Measurements from ENCODE around the gene BIK.
"Not testable (repeated sequence)": the region's sequence is repeated elsewhere in the genome, so short reads cannot be mapped to it uniquely, and the experiment has no call there.

The BIK gene

GRCh38 chr22:43090130-43090789, 20.3 kb upstream of the BIK start:
- Histone ChIP-seq H3K9ac (ENCODE audit: low read length) (no peak overlapping the region), H3K4me3 (ENCODE audit: low read length) (no peak overlapping the region), H3K27me3 (ENCODE audit: control insufficient read depth, insufficient read depth, low read length) (no peaks in the 10 kb centered on the region), H3K36me3 (ENCODE audit: control insufficient read depth, insufficient read depth, low read length) (no peaks in the 10 kb centered on the region), H3K9me3 (ENCODE audit: control insufficient read depth, low read length) (no peaks in the 10 kb centered on the region), H3K4me1 (ENCODE audit: control insufficient read depth, insufficient read depth, low read length) (no peaks in the 10 kb centered on the region)

DNA sequence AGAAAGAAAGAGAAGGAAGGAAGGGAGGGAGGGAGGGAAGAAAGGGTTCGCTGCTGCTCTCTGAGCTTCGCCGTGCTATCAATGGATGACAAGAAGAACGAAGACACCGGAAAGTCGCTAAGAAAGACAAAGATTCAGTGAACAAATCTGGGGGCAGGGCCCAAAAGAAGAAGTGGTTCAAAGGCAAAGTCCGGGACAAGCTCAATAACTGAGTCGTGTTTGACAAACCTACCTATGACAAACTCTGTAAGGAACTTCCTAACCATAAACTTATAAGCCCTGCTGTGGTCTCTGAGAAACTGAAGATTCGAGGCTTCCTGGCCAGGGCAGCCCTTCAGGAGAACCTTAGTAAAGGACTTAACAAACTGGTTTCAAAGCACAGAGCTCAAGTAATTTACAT, 18.5 kb upstream of the BIK start:
- Histone ChIP-seq H3K36me3 (ENCODE audit: control insufficient read depth, insufficient read depth, low read length) (no peaks in the 10 kb centered on the region), H3K4me1 (ENCODE audit: control insufficient read depth, insufficient read depth, low read length) (no peaks in the 10 kb centered on the region), H3K27me3 (ENCODE audit: control insufficient read depth, insufficient read depth, low read length) (no peaks in the 10 kb centered on the region), H3K9me3 (ENCODE audit: control insufficient read depth, low read length) (no peaks in the 10 kb centered on the region), H3K4me3 (ENCODE audit: low read length) (no peak overlapping the region), H3K9ac (ENCODE audit: low read length) (no peak overlapping the region)

- no peaks in the 10 kb centered on the region for H3K27me3 ChIP-seq (ENCODE audit: control insufficient read depth, insufficient read depth, low read length)
Measured at GRCh38 chr22:43094085-43094484, 16.5 kb upstream of the BIK start.

DNA sequence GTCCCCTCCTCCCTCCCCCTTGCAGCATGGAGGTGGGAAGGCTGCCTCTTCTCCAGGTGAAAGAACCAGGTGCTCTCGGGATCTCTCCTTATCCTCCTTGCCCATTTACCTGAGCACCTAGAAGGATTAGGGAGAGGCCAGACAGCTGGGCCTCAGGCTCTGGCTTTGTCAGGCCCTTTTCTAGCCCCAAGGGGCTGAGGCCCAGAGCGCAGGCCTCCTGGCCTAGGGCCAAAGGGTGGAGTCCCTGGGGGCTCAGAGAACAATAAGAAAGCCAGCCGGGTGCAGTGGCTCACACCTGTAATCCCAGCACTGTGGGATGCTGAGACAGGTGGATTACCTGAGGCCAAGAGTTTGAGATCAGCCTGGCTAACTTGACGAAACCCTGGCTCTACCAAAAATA, 16.0 kb upstream of the BIK start:
- no peaks in the 10 kb centered on the region for H3K4me1 ChIP-seq (ENCODE audit: control insufficient read depth, insufficient read depth, low read length)
- H3K4me3 ChIP-seq (ENCODE audit: low read length) = no peak overlapping the region
- no peaks in the 10 kb centered on the region for H3K27me3 ChIP-seq (ENCODE audit: control insufficient read depth, insufficient read depth, low read length)
- H3K9me3 ChIP-seq (ENCODE audit: control insufficient read depth, low read length) = no peaks in the 10 kb centered on the region
- no peaks in the 10 kb centered on the region for H3K36me3 ChIP-seq (ENCODE audit: control insufficient read depth, insufficient read depth, low read length)
- H3K9ac ChIP-seq (ENCODE audit: low read length) = no peak overlapping the region

More at GRCh38 chr22:43094085-43094484, 16.5 kb upstream of the BIK start:
- Histone ChIP-seq H3K9ac (ENCODE audit: low read length) (no peak overlapping the region), H3K9me3 (ENCODE audit: control insufficient read depth, low read length) (no peaks in the 10 kb centered on the region), H3K36me3 (ENCODE audit: control insufficient read depth, insufficient read depth, low read length) (no peaks in the 10 kb centered on the region), H3K4me1 (ENCODE audit: control insufficient read depth, insufficient read depth, low read length) (no peaks in the 10 kb centered on the region), H3K4me3 (ENCODE audit: low read length) (no peak overlapping the region)

GRCh38 chr22:43096420-43096819, 14.1 kb upstream of the BIK start:
- Histone ChIP-seq H3K36me3 (ENCODE audit: control insufficient read depth, insufficient read depth, low read length) (no peaks in the 10 kb centered on the region), H3K27me3 (ENCODE audit: control insufficient read depth, insufficient read depth, low read length) (no peaks in the 10 kb centered on the region), H3K9ac (ENCODE audit: low read length) (no peak overlapping the region)

DNA sequence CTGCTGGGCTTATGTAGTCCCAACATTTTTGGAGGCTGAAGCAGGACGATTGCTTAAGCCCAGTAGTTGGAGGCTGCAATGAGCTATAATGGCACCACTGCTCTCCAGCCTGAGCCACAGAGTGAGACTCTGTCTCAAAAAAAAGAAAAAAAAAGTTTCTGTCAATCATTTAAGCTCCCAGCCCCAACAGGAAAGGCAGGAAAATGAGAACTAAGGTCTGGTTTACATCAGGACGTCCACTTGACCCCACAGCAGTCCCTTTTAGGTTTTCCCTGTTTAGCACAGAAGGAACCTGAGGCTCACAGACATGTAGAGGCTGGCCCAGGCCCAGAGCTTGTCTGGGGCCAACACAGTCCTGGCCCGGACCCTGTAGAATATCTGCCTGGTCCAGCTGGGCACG, 12.2 kb upstream of the BIK start:
- Histone ChIP-seq H3K4me3 (ENCODE audit: low read length) (no peak overlapping the region), H3K9me3 (ENCODE audit: control insufficient read depth, low read length) (no peaks in the 10 kb centered on the region), H3K36me3 (ENCODE audit: control insufficient read depth, insufficient read depth, low read length) (no peaks in the 10 kb centered on the region), H3K9ac (ENCODE audit: low read length) (no peak overlapping the region), H3K4me1 (ENCODE audit: control insufficient read depth, insufficient read depth, low read length) (peaks cover 4% of the 10 kb centered on the region), H3K27me3 (ENCODE audit: control insufficient read depth, insufficient read depth, low read length) (no peaks in the 10 kb centered on the region)

More at GRCh38 chr22:43096420-43096819, 14.1 kb upstream of the BIK start:
- no peak overlapping the region for H3K4me3 ChIP-seq (ENCODE audit: low read length)
- peaks cover 4% of the 10 kb centered on the region for H3K4me1 ChIP-seq (ENCODE audit: control insufficient read depth, insufficient read depth, low read length)
- no peaks in the 10 kb centered on the region for H3K9me3 ChIP-seq (ENCODE audit: control insufficient read depth, low read length)

GRCh38 chr22:43099095-43099494, 11.5 kb upstream of the BIK start:
- Histone ChIP-seq H3K9ac (ENCODE audit: low read length) (no peak overlapping the region), H3K36me3 (ENCODE audit: control insufficient read depth, insufficient read depth, low read length) (no peaks in the 10 kb centered on the region), H3K27me3 (ENCODE audit: control insufficient read depth, insufficient read depth, low read length) (no peaks in the 10 kb centered on the region), H3K4me1 (ENCODE audit: control insufficient read depth, insufficient read depth, low read length) (peaks cover 9% of the 10 kb centered on the region), H3K4me3 (ENCODE audit: low read length) (no peak overlapping the region), H3K9me3 (ENCODE audit: control insufficient read depth, low read length) (no peaks in the 10 kb centered on the region)

DNA sequence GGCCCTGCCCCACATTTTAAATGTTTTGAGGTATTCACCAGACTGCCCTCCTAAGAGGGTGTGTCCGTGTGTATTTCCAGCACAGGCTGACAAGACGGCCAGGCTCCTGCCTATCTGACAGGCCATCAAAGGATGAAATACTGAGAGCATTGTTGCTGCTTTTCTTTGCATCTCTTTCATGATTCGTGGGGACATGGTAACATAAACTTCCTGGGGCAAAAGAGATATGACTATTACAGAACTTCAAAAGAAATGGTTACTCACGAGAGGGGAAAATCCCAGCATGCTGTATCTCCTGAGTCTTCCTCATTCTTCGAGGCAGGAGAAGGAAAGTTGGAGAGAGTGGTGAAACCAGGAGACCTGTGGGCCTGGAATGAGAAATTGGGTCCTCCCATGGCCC, 10.3 kb upstream of the BIK start:
- H3K9ac ChIP-seq (ENCODE audit: low read length) = no peak overlapping the region
- H3K4me3 ChIP-seq (ENCODE audit: low read length) = no peak overlapping the region
- no peaks in the 10 kb centered on the region for H3K36me3 ChIP-seq (ENCODE audit: control insufficient read depth, insufficient read depth, low read length)
- H3K9me3 ChIP-seq (ENCODE audit: control insufficient read depth, low read length) = no peaks in the 10 kb centered on the region
- peaks cover 12% of the 10 kb centered on the region for H3K4me1 ChIP-seq (ENCODE audit: control insufficient read depth, insufficient read depth, low read length)
- H3K27me3 ChIP-seq (ENCODE audit: control insufficient read depth, insufficient read depth, low read length) = no peaks in the 10 kb centered on the region

- Histone ChIP-seq H3K4me3 (ENCODE audit: low read length) (no peak overlapping the region), H3K4me1 (ENCODE audit: control insufficient read depth, insufficient read depth, low read length) (peaks cover 12% of the 10 kb centered on the region), H3K27me3 (ENCODE audit: control insufficient read depth, insufficient read depth, low read length) (no peaks in the 10 kb centered on the region), H3K9ac (ENCODE audit: low read length) (no peak overlapping the region), H3K36me3 (ENCODE audit: control insufficient read depth, insufficient read depth, low read length) (no peaks in the 10 kb centered on the region), H3K9me3 (ENCODE audit: control insufficient read depth, low read length) (no peaks in the 10 kb centered on the region)
Measured at GRCh38 chr22:43101306-43101705, 9.2 kb upstream of the BIK start.

DNA sequence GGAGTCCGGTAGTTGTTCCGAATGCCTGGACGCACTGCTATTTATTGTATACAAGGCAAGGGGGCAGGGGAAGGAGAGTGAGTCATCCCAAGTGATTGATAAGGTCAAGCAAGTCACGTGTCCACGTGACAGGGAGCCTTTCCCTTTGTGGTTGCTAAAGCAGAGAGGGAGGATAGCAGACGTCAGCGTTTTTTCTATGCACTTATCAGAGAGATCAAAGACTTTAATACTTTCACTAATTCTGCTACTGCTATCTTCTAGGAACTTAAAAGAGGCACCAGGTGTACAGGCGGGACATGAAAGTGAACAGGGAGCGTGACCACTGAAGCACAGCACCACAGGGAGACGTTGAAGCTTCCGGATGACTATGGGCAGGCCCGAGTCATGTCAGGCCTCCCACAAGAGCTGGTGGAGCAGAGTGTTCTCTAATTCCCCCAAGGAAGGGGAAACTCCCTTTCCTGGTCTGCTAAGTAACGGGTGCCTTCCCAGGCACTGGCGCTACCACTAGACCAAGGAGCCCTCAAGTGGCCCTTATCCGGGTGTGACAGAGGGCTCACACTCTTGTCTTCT, 6.4 kb upstream of the BIK start:
- H3K27me3 ChIP-seq (ENCODE audit: control insufficient read depth, insufficient read depth, low read length); H3K9ac ChIP-seq (ENCODE audit: low read length); H3K36me3 ChIP-seq (ENCODE audit: control insufficient read depth, insufficient read depth, low read length); H3K4me3 ChIP-seq (ENCODE audit: low read length); H3K9me3 ChIP-seq (ENCODE audit: control insufficient read depth, low read length): not testable (repeated sequence)
- peaks cover 12% of the 10 kb centered on the region for H3K4me1 ChIP-seq (ENCODE audit: control insufficient read depth, insufficient read depth, low read length)

DNA sequence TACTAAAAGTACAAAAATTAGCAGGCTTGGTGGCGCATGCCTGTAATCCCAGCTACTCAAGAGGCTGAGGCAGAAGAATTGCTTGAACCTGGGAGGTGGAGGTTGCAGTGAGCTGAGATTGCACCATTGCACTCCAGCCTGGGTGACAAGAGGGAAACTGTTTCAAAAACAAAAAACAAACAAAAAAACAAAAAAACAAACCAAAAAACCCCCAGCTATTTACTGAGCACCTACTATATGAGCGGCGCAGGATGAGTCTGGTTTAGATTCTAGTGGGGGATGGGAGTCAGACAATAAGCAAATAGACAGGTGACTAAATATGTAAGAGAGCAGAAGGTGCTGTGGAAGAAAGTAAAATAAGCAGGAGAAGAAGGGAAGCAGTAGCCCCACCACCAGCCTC, 5.6 kb upstream of the BIK start:
- H3K36me3 ChIP-seq (ENCODE audit: control insufficient read depth, insufficient read depth, low read length); H3K9ac ChIP-seq (ENCODE audit: low read length); H3K9me3 ChIP-seq (ENCODE audit: control insufficient read depth, low read length); H3K27me3 ChIP-seq (ENCODE audit: control insufficient read depth, insufficient read depth, low read length); H3K4me3 ChIP-seq (ENCODE audit: low read length): not testable (repeated sequence)
- H3K4me1 ChIP-seq (ENCODE audit: control insufficient read depth, insufficient read depth, low read length) = peaks cover 12% of the 10 kb centered on the region

GRCh38 chr22:43106302-43106701, 4.2 kb upstream of the BIK start:
- Histone ChIP-seq H3K9me3 (ENCODE audit: control insufficient read depth, low read length) (no peaks in the 10 kb centered on the region), H3K36me3 (ENCODE audit: control insufficient read depth, insufficient read depth, low read length) (no peaks in the 10 kb centered on the region), H3K27me3 (ENCODE audit: control insufficient read depth, insufficient read depth, low read length) (peaks cover under 1% of the 10 kb centered on the region), H3K9ac (ENCODE audit: low read length) (no peak overlapping the region), H3K4me1 (ENCODE audit: control insufficient read depth, insufficient read depth, low read length) (peaks cover 9% of the 10 kb centered on the region), H3K4me3 (ENCODE audit: low read length) (no peak overlapping the region)

GRCh38 chr22:43109511-43109910, 1.0 kb upstream of the BIK start:
- no peaks in the 10 kb centered on the region for H3K9me3 ChIP-seq (ENCODE audit: control insufficient read depth, low read length)
- H3K36me3 ChIP-seq (ENCODE audit: control insufficient read depth, insufficient read depth, low read length) = no peaks in the 10 kb centered on the region
- H3K4me3 ChIP-seq (ENCODE audit: low read length) = no peak overlapping the region
- H3K4me1 ChIP-seq (ENCODE audit: control insufficient read depth, insufficient read depth, low read length) = peaks cover 28% of the 10 kb centered on the region
- peaks cover 8% of the 10 kb centered on the region for H3K27me3 ChIP-seq (ENCODE audit: control insufficient read depth, insufficient read depth, low read length)
- no peak overlapping the region for H3K9ac ChIP-seq (ENCODE audit: low read length)
